Activated T-helper 1 cell treated with Interleukin-2 at 50 U/mL for 16 hours (primary cell): Measurements from ENCODE around the gene PLXNB2.

Source experiments
- DNase-seq: peaks from one replicate; pipeline ENCODE4 v3.0.0-alpha.2; 2020; ENCODE audit warnings: low read depth

The PLXNB2 gene

DNA sequence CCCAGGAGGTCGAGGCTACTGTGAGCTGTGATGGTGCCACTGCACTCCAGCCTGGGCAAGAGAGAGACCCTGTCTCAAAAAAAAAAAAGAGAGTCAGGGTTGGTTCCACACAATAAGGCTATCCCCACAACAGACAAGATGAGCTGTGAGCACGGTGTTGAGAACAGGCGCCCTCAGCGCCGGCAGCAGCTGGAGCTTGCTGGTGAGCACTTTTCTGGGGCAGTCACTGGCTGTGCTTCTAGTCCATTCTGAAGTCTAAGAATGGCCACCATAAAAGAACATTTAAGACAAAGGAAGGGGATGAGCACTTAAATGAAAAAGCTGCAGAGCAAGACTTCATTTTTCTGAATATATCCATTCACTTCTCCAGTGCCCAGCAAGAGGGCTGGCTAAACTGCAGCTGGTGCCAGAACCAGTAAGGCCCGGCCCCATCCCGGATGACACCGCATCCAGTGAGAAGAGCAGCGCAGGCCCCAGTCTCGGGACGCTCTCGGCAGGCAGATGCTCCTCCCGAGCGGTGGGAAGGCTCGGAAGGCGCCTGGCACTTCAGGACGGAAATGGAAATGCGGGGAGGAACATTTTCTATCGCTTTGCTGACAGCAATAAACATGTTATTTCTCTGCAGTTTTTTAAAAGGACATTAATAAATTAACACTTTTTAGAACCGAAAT lies 74.8 kb downstream of the PLXNB2 start:
- DNase-seq = no peak

GRCh38 chr22:50229370-50229769 lies 78.1 kb downstream of the PLXNB2 start:
- DNase-seq = no peak

- DNase-seq = no peak
Observed at GRCh38 chr22:50228366-50228765, 79.1 kb downstream of the PLXNB2 start.

GRCh38 chr22:50227579-50228215 lies 79.7 kb downstream of the PLXNB2 start:
- no peak for DNase-seq

DNA sequence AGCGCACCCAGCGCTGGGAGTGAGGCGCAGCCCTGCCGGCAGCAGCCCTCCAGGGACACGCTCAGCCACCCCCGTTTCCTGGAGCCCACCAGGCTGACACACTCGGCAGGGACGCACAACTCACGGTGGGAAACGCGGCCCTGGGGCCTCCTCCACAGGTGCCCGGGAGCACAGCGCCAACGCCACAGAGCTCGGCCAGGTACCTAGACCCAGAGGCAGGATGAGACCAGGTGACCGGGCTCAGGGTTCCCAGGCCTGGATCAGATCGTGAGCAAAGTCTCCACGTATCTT lies 80.6 kb downstream of the PLXNB2 start:
- no peak for DNase-seq

DNA sequence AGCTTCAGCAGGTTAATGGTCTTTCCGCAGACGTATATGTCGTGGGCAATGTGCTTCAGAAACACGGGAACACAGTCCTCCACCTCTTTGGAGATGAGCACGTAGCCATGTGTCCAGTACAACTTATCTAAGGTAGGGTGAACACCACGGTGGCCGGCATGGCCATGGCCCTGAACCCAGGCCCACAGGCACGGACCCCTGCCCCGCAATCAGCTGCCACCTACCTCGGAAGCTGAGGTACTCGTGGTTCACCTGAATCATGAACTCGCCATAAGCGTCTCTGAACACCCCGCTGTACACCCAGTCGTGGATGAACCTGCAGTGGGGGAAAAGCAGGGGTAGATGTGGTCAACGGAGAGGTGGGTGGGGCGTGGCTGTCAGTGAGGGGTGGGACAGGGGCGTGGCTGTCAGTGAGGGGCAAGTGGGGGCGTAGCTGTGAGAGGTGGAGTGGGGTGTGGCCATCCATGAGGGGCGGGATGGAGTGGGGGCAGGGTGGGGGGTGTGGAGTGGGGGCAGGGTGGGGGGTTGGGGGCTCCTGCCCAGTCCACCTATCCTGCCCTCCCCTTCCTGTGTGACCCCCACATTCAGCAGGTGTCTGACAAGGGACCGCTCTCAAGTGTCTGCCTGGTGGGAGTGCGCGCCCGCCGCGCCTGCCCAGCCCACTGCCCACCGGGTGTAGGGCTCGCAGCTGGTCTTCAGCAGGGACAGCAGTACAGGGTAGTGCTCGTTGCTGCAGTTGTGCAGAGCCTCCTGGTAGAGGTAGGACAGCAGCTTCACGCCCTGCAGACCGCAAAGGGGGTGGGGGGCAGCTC lies 81.2 kb downstream of the PLXNB2 start:
- DNase-seq = no peak

DNA sequence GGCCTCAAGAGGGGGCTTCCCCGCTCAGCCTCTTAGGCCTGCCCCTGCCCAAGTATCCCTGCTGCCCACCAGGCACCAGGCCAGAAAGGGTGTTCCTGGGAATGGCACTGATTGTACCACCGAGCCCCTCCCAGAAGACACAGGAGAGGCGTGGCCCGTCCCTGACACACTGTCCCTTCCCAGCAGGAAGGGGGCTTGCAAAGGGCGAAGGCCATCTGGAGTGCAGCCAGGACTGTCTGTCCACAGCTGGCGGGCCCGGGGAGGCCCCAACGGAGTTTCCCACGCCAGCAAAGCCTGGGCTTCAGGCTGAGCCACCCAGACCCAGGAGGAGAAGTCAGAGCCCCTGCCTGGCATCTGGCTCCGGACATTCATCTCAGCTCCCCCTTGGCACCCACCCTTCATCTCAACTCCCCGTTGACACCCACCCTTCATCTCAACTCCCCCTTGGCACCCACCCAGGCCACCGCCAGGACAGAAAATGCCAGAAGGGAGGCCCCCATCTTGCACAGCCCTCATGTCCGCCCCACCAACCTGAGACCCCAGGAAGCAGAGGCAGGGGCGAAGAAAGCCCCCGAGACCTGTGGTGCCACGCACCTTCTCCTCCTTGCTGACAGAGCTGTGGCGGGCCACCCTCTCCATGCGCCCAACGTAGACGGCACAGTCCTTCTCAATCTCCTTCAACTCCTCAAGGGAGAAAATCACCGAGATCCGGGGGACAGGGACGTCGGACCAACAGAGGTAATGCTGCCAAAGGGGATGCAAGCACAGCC lies 82.1 kb downstream of the PLXNB2 start:
- DNase-seq = no peak
